Memory B cell (primary cell): ENCODE data around the gene NR5A1.

Experiments used
- ATAC-seq: fragments of 150-1000 bp; cut with Tn5 transposase; 2 replicates; pipeline ENCODE4 v1.10.0; 2021; ENCODE audit warnings: low read depth, mild to moderate bottlenecking, moderate library complexity
- DNase-seq, 2 donors: peaks; one replicate each; pipeline ENCODE4 v3.0.0; 2022; ENCODE audit warnings: low spot score in 2 of 2
- H3K27ac Mint-ChIP-seq: one replicate; pipeline ENCODE4 v1.8.0; 2022; ENCODE audit warnings: mild to moderate bottlenecking, moderate library complexity, mixed read lengths
- H3K27me3 Mint-ChIP-seq: one replicate; pipeline ENCODE4 v1.8.0; 2022; ENCODE audit warnings: mixed read lengths
- H3K36me3 Mint-ChIP-seq: one replicate; pipeline ENCODE4 v1.8.0; 2022; ENCODE audit warnings: mild to moderate bottlenecking, mixed read lengths
- H3K4me1 Mint-ChIP-seq: one replicate; pipeline ENCODE4 v1.8.0; 2022; ENCODE audit warnings: mixed read lengths
- H3K4me3 Mint-ChIP-seq: one replicate; pipeline ENCODE4 v1.8.0; 2022; ENCODE audit warnings: mild to moderate bottlenecking, moderate library complexity, mixed read lengths
- H3K9me3 Mint-ChIP-seq: one replicate; pipeline ENCODE4 v1.8.0; 2022; ENCODE audit warnings: mixed read lengths

The NR5A1 gene

GRCh38 chr9:124436320-124436719 lies 70.9 kb downstream of the NR5A1 start:
- Mint-ChIP-seq H3K4me1 (no peaks in the 10 kb centered on the region), H3K36me3 (peaks cover 2% of the 10 kb centered on the region), H3K27me3 (peaks cover 14% of the 10 kb centered on the region), H3K9me3 (no peaks in the 10 kb centered on the region), H3K4me3 (no peak overlapping the region), H3K27ac (no peak overlapping the region)
- no peak for DNase-seq
- ATAC-seq = no peak
